HG02943 (cell line): ENCODE measurements around the gene CDH4.

Experiments used
- ATAC-seq: cut with Tn5 transposase; IDR thresholded peaks from one replicate; pipeline ENCODE4 v1.9.1; 2021; ENCODE audit warnings: mild to moderate bottlenecking, low read depth, moderate library complexity; ENCODE audit not compliant: unreplicated experiment

CDH4 gene

DNA sequence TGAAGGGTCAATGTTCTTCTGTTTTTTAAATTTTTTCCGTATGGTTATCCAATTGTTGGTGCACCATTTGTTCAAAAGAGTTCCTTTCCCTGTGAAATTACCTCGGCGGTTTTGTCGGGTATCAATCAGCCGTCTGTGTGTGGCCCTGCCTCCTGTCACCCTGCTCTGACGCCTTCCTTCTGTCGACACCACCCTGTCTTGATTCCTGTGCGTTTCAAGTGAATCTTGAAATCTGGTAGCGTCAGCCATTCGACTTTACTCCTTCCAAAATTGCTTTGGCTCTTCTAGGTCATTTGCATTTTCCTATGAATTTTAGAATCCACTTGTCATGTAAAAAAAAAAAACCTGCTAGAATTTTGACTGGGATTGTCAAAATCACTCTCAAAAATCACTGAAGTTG lies 181.1 kb downstream of the CDH4 start:
- no peak for ATAC-seq

GRCh38 chr20:61433816-61434215 lies 181.8 kb downstream of the CDH4 start:
- no peak for ATAC-seq

- ATAC-seq, result no peak
Observed at GRCh38 chr20:61434341-61434781, 182.3 kb downstream of the CDH4 start.

DNA sequence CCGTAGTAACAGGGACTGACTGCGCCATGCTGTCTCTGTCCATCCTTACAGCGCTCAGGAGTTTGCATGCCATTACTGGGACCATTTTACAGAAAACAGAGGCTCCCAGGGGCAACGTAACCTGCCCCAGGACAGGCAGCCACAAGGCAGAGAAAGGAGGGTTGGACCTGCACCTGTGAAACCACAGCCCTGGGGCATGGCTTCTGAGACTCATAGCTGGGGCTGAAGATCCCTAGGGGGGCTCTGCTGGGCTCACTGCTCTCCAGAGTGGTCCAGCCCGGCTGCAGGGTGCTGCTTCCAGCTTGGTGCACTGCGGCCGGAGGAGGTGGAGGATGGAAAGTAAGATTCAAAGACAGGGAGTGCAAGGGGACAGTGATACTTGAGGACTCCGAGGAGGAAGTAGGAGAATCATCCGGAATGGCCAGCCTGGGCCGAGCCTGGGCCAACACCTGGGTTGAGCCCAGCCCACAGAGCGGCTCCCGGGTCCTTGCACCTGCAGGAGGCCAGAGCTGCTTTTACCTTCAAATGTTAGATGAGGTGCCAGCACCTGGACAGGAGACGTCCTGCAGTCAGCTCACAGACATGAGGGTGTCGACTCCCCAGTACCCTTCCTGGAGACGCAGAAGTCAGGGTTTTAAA lies 183.2 kb downstream of the CDH4 start:
- ATAC-seq, result no peak

- no peak for ATAC-seq
Observed at GRCh38 chr20:61435823-61436220, 183.8 kb downstream of the CDH4 start.

DNA sequence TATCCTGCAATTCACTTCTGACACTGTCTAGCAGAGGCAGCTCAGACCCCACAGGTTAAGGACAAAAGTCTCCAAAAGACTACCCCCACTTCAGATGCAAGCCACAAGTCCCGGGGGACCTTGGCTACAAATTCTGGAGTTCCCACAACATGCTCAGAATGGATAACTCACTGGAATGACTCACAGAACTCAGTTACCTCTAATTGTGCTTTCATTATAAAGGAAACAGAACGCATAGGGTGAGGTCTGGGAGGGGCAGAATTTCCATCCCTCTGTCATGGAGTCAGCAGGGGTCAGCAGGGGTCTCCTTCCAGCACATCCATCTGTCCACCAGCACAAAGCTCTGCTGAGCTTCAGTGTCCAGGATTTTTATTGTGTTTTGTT lies 184.2 kb downstream of the CDH4 start:
- no peak for ATAC-seq

DNA sequence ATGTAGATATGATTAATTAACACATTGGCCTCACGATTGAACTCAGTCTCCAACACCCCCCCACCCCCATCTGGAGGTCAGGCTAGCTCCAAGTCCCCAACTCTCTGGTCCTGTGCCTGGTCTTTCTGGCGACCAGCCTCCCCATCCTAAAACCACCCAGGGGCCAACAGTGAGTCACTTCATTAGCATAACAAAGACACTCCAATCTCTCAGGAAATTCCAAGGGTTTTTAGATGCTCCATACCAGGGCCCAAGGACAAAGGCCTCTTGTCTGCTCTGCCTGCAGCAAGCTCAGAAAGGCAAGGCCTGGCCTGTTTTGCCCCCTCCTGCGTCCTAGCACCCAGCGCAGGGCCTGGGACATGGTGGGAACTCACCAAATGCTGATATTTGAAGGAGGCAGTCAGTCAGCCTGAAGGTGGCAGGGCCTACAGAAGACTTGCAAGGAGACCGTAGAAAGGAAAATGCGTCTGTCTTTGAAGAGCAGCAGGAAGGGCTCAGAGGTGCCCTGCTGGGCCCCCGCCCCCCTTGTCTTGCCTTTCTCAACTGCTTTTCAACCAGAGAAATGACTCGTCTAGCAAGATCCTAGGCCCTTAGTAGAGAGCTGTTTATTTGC lies 184.7 kb downstream of the CDH4 start:
- ATAC-seq, result no peak

DNA sequence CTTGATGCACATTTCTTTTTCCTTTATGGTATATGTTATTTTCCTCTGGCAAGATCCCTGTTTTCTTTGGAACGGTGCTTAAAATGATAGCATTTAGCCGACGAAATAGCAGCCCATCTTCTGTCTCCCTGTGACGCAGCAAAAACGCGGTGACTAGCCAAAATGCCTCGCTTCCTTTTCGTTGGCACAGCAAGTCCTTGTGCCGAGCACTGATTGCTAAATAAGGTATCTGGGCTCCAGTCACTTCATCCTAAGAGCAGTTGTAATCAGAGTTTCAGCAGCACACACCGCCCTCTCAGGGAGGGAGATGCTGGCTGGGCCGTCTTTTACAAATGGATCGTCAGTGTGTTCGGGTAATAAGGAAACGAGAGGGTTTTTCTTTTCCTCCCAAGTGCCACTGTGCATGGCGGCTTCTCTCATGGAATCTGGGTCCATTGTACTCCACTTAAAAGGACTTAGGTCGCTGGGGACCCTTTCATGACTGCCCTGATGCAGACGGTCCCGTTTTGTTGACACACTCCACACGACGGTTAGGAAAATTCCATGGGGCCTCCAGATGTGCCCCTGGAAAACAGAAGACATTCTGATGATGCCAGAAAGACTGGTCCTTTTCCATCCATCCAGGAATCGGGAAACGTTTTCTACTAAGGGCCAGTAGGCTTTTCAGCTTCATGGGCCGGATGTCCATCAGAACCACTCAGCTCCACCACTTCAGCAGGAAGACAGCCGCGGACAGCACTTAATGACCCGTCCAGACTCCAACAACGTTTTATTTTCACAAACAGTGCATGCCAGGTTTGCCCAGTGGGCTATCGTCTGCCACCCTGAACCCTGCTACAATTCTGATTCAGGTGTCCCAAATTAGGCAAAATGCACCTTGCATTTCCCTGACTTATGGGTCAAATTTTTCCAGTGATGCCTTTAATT lies 185.5 kb downstream of the CDH4 start:
- ATAC-seq, result no peak

DNA sequence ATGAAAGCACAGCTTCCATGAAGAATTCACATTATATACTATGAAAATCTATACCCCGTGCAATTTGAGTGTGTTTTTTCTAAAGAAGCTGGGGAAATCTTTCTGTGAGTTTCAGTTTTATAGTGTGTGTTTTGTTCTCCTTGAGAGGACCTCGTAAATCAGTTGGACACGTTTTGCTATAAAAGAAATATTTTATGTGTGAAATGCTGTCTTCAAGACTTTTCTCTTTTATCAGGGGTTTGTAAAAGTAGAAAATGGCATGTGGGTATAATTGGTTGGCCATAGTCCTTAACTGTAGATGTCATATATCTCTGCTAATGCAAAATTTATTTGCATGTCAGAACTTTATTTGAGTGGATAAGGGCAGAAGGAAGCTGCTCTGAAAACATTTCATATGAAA lies 186.2 kb downstream of the CDH4 start:
- ATAC-seq, result no peak

- ATAC-seq, result no peak
Observed at GRCh38 chr20:61439251-61439650, 187.2 kb downstream of the CDH4 start.

GRCh38 chr20:61440548-61441055 lies 188.5 kb downstream of the CDH4 start:
- ATAC-seq, result no peak

DNA sequence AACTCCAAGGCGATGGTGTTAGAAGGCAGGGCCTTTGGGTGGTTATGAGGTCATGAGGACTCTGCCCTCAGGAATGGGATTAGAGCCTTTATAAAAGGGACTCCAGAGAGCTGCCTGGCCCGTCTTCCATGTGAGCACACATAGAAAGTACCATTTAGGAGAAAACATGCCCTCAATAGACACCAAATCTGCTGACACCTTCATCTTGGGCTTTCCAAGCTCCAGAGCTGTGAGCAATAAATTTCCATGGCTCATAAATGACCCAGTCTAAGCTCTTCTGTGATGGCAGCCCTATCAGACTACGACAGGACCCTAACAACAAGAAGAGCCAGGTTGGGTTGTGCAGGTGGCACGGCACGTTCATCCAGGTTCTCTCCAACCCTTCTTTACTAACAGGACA lies 189.5 kb downstream of the CDH4 start:
- ATAC-seq, result no peak

DNA sequence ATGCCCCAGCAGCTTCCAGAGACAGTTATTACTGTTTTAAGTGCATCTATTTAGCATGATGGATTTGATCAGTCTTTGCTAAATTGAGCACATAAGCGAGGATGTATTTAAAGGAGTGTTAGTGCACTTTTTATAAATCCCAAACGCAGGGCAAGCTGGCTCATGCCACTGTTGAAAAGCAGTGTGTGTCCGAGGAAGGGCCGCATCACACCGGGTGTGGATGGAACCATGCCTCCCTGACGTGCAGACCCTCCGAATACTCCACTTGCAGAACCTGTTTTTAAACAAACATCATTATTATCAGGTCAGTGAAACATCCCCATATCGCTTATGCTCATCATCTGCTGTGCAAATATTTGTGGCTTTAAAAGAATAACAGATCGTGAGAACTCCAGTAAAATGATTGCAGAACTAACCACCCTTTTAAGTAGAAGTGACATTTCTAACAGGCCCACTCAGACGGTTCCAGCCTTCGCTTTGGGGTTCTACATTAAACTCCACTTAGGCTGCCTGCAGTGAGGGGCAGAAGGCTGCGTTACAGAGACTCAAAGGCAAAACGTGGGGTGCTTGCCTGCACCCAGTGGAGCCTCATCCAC lies 190.1 kb downstream of the CDH4 start:
- ATAC-seq, result no peak

DNA sequence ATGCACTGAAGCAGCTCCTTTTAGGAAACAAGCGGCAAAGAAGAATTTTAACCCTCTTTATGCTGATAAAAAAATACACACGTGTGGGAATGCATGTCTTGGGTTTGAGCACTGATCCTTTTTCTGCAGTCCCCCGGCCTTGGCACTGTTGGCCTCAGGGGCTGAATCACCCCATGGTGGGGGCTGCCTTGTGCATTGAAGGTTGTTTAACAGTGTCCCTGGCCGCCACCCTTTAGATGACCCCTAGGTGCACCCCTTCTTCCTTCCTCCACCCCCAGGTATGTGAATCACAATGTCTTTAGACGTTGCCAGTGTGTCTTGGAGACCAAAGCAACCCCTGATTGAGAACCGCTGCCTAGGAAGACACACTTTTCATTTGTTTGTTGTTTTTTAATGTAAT lies 190.7 kb downstream of the CDH4 start:
- no peak for ATAC-seq

GRCh38 chr20:61443443-61444126 lies 191.5 kb downstream of the CDH4 start:
- no peak for ATAC-seq

DNA sequence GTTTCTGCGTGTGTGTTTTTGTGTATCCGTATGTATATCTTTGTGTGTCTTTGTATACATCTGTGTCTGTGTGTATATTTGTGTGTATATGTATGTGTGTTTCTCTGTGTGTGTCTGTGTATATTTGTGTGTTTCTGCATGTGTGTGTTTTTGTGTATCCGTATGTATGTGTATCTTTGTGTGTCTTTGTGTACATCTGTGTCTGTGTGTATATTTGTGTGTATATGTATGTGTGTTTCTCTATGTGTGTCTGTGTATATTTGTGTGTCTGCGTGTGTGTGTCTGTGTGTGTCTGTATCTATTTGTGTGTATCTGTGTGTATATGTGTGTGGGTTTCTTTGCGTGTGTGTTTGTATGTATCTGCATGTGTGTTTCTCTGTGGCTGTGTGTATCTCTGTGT lies 192.6 kb downstream of the CDH4 start:
- ATAC-seq, result no peak

DNA sequence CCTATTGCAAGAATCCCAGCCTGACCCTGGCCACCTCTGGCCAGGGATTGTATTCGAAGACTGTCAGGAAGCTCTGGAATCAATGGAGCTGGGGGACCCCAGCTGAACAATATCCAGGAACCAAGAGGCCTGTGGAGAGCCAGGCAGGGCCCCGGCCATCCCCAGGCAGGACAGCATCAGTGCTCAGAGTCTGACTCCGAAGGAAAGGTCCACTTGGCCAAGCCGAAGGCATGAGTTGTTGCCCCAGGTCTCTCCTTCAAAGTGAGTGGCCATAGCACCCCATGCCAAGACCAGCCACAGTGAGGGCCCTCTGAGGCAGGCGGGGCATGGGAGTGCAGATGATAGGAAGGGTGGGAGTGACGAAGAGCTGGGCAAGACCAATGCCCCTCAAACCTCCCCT lies 193.1 kb downstream of the CDH4 start:
- no peak for ATAC-seq

DNA sequence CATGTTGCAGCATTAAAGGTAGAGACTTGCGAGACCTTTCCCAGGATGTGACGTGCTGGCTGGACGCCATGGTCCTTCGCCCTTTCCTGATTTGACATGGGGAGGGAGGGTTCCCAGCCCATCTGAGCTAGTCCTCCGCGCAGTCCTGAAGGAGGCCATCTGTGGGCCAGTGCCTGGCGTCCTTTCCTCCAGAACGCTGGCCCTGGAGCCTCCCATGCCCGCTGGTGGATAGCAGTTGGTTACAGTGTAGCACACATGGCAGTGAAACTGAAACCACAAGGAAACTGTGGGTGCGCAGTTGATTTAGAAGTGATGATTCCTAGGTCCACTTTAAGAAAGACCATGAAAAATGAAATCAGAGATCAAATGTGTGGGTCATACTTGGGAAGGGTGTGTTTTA lies 193.7 kb downstream of the CDH4 start:
- ATAC-seq, result no peak

GRCh38 chr20:61447952-61448351 lies 195.9 kb downstream of the CDH4 start:
- no peak for ATAC-seq

DNA sequence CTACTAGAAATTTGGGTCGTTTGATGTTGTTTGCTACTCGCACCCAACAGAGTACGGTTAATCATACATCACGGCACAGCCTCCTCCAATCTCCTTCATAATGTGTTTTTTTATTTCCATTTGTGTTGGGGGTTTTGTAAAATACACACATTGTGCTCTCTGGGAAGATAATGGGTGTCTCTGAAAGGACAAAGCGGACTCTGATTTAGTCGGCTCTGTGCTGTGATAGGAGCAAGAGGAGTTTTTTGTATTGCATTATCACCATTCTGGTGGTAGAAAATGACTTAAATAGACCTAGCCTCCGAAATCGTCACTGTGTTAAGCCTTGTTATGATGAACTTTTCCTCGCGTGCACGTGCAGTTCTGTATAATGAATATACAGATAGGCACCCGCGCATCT lies 196.3 kb downstream of the CDH4 start:
- no peak for ATAC-seq
